GM18909 (cell line): ENCODE data around the gene TERC.
"Not testable (repeated sequence)": the region's sequence is repeated elsewhere in the genome, so short reads cannot be mapped to it uniquely, and the experiment has no call there.

Experiments
- ATAC-seq: cut with Tn5 transposase; IDR thresholded peaks from one replicate; pipeline ENCODE4 v1.9.1; 2021; ENCODE audit warnings: mild to moderate bottlenecking; ENCODE audit not compliant: unreplicated experiment, poor library complexity

The TERC gene

DNA sequence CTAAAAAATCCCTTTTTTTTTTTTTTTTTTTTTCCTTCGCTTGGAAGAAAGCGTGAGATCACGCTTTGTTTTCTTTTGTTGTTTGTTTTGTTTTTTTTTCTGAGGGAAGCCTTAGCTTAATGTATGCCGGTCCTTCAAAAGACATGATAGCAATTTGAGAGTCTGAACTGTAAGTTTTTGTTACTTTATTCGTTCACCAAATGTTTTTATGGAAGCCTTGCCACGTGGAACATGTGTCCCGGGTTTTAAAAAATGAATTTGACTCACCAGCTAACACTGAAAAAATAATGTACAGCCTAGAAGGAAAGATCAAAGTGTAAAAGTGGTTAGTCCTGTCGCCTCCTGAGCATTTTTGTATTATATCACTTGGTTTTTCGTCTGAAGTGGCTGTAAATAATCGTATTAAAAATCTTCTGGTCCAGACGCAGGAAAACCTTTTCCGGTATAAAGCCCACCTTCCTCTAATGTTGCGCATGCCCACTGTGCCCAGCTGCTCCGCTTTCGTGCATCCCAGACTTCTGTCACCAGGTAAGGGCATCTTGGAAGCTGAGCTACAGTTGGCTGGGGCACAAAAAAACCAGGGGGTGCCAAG is 7.5 kb upstream of the TERC start:
- ATAC-seq = peak; percentile 18

DNA sequence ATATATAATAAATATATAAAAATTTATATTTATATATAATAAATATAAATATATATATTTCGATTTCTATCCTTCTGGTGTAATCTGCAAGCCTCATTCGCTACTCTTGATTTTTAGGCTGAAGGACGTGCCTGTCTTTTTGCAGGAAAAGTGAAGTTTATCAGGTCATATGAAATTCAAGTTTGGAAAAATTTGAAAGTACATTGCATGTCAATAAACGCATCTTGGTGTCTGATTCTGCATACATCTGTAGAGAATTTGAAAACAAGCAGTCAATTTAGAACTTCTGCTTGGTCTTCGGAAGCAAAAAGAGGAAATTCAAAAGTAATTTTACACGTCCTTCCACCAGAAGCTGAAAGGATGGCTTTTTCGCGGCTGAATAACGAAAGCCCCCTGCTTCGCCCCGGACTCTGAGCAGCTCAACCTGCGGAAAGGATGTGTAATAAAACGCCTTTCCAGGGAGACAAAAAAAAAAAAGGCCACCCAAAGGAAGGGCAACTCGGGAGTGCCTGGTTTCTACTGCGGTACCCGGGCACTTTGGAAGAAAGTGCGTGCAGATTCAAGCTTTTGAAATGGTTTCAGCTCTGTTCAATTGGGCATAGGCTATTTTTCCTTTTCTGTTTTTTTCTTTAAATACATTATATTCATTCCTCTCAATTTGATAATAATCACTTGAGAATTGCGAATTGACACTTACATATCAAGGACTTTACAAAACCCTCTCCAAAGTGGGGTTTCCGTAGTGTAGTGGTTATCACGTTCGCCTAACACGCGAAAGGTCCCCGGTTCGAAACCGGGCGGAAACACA is 6.8 kb upstream of the TERC start:
- ATAC-seq = peak; percentile 14

DNA sequence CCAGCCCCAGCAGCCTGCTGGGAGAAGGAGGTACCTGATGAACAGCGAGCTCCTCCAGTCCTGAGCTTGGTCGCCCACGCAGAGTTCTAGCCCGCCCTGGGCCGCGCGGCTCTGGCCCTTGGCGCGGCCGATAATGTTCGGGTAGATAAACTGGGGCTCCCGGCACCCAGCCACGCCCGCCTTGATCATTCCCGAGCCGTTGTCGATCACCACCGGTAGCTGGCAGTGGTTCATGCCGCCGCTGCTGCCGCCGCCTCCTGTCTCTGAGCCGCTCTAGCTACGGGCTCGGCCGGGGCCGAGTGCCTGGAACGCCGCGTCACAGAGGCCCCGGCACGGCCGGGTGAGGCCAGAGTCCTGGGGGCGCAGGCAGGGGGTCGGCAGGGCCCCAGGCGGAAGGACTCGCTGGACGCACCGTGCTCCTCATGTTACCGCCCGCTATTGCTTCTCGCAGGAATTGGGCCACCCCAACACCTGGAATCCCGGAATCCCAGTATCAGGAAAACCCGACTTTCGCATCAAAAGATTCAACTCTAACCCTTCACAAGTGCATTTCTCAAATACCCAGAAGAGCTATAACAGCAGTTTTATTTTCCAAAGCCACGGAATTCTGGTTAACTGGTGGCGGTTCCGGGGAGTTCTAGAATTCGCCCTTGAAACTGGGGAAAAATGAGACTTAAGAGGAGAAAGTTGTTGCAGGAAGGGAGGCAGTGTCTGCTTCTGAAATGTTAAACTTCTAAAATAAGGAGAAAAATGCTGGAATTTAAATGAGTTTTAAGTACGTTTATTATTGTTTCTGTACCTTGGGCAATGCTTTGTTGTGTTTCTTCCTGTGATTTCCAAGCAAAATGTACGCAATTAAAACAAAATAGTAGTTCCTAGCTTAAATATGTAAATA is 4.7 kb upstream of the TERC start, which contains the start of gene ACTRT3:
TSS of gene ACTRT3 (minus strand) at position 275 of the 895 bp plus-strand sequence. CDS start at position 234, 41 bp downstream.
- ATAC-seq = peak; percentile 26

DNA sequence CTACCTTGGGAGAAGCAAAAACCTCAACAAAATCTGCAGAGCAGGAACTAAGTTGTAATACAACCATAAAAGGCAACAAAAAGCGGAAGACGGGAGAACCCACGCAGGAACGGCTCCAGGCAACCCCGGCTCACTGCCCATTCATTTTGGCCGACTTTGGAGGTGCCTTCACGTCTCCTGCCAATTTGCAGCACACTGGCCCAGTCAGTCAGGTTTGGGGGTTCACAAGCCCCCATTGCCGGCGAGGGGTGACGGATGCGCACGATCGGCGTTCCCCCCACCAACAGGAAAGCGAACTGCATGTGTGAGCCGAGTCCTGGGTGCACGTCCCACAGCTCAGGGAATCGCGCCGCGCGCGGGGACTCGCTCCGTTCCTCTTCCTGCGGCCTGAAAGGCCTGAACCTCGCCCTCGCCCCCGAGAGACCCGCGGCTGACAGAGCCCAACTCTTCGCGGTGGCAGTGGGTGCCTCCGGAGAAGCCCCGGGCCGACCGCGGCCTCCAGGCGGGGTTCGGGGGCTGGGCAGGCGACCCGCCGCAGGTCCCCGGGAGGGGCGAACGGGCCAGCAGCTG is 463 bp downstream of the TERC start:
- ATAC-seq = peak; percentile 42

DNA sequence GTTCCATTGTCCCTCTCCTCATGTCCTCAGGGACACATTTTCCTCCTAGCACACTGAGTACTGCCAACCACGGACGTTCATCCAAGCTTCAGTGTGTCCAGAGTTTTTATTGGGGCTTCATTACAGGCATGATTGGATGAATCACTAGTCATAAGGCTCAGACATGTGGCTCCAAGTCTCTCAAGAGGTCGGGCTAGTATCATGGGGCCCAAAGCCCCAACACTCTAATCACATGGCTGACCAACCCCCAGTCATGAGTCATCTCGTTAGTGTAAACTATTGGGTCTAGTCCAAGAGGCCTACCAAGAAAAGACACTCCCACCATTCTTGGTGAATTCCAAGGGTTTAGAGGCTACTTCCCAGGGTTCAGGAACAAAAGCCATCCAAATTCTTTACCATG is 4.4 kb downstream of the TERC start:
- no peak for ATAC-seq

DNA sequence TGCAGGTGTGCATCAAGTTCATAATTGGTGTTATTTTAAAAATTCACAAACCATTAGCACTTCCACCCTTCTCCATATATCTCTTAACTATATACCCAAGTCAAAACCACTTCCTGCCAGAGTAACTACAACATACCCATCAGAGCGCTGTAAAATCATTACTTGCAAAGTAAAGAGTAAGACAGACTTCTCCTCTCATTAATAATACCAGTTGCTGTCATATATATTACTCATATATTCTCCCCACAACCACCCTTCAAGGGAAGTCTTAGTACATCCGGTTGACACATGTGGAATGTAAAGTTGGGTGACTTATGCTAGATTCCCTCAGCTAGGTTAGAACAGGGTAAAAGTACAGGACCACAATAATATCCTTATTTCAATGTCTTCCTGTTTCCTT is 5.6 kb downstream of the TERC start:
- peak; percentile 73 for ATAC-seq

DNA sequence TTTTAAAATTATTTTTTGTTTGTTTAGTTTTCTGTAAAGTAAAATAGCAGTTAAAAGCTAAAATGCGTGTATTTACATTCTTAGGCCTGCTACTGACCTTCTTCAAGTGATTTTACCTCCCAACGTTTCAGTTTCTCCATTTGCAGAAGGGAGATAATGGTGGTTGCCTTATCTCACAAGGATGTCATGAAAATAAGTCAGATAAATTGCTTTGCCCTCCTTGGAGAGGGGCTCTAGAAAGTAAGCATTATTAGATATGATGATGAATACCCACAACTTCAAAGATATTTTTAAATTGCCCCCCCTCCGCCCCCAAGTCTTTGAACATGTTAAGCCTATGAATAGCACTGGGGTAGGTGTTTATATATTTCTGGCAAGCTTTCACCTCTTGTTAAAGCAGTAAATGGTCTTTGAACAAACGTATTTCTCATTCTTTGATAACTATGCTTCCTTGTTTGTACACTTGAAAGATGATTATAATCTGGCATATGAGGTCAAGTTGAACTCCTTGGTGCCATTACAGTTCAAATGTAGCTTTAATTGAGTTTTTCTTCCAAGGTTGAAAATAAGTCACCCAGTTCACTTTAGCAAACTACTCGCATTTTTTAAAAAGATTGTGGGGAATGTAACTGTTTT is 6.4 kb downstream of the TERC start:
- no peak for ATAC-seq

DNA sequence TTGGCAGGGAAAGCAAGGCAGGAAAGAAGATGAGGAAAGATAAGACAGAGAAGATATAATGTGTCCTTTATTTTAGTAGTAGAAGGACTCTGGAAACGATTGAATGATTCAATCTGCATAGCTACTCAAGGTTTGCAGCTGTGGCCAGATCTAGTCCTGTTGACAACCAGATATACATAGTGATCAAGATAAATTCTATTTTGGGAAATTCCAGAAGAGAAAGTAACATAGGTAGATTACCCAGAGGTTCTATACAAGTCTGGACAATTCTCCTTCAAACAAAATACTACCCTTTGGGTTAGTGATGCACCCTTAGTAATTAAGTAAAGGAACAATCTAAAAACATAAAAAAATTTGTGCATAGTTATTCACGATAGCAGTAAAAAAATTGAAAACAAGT is 9.4 kb downstream of the TERC start:
- ATAC-seq = no peak

DNA sequence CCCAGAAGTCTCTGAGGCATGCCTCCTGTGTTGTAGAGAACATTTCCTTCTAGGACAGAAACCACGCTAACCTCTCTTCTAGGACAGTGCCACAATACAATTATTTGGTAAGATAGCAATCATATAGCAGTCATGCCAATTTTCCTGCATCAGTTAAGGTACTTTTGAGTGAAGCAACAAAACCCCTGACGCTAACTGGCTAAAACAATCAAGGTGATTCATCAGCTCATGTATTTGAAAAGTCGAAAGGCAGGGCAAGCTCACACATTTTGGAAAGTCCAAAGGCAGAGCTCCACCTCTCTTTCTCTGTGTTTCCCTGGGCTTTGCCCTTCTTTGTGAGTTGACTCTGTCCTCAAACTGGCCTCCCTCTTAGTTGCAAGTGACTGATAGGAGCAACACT is 10.1 kb downstream of the TERC start:
- no peak for ATAC-seq

DNA sequence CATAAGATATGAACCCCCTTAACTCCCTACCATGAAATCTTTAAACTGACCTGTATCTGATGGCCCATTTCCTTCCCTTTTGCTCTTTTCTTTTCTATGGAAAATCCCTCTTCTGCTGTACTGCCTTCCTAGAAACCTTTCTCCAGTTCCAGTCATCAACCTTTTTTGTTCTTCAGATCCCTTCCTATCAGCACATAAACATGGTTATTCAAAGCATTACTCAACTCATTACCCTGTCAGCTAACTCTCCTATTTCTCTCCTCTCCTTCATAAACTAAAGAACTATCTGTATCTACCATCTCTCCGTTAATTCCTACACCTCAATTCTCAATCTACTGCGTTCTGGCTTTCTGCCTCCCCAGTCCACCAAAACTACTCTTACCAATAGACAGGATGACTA is 13.0 kb downstream of the TERC start:
- no peak for ATAC-seq

DNA sequence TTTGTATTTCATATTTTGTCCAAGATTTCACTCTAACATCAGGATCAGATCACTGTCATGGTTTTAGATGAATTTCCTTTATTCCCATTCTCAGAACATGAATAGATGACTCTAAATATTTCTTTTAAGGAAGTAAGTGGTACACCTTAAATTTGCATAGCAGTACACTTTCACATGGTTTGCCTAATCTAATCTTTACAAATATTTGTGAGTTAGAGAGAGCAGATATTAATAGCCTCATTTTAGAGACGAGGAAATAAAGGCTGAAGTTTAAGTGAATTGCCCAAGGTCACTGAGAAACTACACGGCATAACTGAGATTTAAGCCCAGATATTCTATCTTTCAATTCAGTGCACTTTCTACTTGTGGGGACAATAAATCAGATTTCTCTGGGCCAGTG is 14.2 kb downstream of the TERC start:
- peak; percentile 42 for ATAC-seq

DNA sequence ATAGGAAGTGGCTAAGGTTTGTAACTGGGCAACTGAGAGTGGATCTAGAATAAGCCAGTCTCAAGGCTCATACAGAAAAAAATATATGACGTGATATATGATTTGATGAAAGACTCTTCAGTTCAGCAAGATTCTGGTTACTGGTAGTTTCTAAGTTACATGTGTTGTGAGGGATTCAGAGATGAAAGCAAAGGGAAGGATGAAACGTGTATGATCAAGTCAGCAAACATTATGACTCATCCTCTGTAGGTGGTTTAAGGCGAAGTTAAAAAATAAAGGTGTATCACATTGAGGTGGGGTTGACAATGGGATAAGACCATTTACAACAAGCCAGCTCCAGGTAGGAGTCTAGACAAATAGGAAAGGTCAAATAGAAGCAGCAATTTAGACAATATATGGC is 16.2 kb downstream of the TERC start:
- no peak for ATAC-seq

DNA sequence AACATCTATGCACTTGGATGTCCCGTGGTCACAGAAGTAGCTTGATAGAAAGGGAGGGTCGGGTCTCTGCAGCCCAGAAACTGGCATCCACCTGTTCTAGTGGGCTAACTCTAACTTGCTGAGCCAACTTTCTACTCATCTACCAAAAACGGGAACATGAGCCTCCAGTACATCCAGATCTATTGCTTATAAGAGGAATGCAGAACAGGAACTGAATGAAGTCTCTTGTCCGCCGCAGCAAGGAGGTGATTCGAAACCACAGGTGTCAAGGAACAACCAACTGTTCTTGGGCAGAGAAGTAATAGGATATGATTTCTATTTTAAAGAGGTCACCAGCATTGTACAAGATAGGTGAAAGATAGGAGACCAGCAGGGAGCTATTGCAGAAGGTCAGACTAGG is 17.9 kb downstream of the TERC start:
- ATAC-seq = no peak

DNA sequence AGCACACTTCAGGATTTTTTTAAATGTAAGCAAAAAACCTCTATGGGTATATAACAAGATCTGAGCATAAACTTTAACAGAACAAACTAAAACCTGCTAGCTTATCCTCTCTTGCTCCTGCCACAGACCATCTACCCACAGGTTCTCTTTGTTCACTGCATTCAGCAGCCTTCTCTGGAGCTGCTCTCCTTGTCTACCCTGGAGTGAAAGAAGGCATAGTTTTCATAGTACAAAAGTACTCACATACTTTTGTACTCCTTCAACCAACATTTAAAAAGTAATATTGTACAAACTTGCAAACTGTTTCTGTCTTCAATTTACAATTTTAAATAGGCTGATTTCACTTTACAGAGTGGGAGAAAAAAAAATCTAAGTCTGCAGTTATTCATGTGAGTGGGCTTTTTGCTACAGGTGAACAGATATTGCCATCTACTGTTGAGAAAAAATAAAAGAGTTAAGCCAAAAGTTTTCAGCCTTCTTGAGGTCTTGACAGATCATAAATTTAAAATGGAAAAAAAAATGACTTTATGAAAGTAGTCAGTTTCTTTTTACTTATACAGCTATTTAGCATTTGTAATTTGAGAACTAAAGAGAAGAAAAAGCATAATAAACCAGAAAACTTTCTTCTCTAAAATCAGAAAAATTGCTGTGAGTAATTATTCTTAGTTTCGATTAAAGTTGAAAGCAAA is 20.4 kb downstream of the TERC start:
- ATAC-seq = no peak

DNA sequence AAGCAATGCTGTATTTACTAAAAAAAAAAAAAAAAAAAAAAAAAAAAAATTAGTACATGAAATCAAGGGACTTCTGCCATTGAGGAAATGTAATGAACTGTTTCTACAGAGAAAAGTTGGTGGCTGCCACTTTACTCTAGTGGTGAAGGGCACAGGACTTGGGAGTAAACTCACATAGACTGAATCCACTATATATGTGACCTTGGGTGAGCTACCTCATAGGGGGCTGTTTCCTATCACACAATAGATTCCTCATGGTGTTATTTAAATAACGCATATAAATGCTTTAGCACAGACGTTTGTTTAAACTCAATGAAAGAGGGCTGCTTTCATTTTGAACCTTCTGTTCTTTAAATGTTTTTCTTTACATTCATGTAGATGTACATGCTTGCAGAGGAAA is 25.8 kb downstream of the TERC start:
- ATAC-seq = no peak

DNA sequence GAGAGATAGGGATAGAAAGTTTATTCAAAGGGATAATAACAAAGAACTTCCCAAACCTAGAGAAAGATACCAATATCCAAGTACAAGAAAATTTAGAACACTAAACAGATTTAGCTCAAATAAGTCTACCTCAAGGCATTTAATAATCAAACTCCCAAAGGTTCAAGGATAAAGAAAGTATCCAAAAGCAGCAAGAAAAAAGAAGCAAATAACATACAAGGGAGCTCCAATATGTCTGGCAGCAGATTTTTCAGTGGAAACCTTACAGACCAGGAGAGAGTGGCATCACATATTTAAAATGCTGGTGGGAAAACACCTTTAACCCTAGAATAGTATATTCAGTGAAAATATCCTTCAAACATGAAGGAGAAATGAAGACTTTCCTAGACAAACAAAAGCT is 33.0 kb downstream of the TERC start:
- not testable (repeated sequence) for ATAC-seq

DNA sequence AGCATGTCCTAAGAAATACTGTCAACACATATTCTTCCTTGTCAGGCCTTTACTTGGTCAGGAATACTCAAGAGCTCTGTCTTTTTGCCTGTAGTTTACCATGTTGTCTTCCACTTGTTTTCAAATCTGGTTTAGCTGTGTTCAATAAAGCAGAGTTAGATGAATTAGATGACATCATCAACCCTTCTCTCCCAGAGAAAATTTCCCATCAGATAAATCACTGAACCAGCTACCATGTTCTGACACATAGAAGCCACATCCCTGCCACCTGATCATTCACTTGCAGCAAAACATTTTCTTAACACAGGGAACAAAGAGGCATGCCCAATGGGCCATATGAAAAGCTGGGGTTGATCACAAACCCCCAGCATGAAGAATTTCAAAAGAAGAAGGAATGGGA is 42.1 kb downstream of the TERC start:
- ATAC-seq = no peak

DNA sequence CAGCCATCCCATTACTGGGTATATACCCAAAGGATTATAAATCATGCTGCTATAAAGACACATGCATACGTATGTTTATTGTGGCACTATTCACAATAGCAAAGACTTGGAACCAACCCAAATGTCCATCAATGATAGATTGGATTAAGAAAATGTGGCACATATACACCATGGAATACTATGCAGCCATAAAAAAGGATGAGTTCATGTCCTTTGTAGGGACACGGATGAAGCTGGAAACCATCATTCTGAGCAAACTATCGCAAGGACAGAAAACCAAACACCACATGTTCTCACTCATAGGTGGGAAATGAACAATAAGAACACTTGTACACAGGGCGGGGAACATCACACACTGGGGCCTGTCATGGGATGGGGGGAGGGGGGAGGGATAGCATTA is 46.4 kb downstream of the TERC start:
- not testable (repeated sequence) for ATAC-seq
